G401 (cell line): ENCODE data around the gene CCNJ. TPM values are rescaled to one million over a fixed set of nuclear protein-coding genes. Genes with fewer than 3 reads are reported as not detected.

Source experiments
- total RNA-seq: library from RNA; depleted of rRNA; stranded (reverse); fragments of >200 nt; shearing (Covaris generic); gene quantifications from 2 replicates; pipeline ENCODE4 v1.2.3, GENCODE V29; 2014; rRNA removed

The CCNJ gene
- total RNA-seq, 1 experiment from 2014 or later: 8.1 TPM

Other genes with a start within 250 kb of the CCNJ start
- gene CC2D2B, start 135.6 kb upstream of the CCNJ start, total RNA-seq: not detected in 2 replicates
- gene ZNF518A, start 86.7 kb downstream of the CCNJ start, total RNA-seq: 16.6 and 17.1 TPM in 2 replicates
- not detected in 2 replicates for gene BLNK, start 228.0 kb downstream of the CCNJ start, total RNA-seq